Cardiac muscle cell (in vitro differentiated cells and primary cell): ENCODE results near the gene SERPINA3. TPM values are rescaled to one million over a fixed set of nuclear protein-coding genes. Genes with fewer than 3 reads are reported as not detected.
"Not testable (repeated sequence)": the region's sequence is repeated elsewhere in the genome, so short reads cannot be mapped to it uniquely, and the experiment has no call there.

ENCODE experiments used
- DNase-seq, 2 donors: peaks; one replicate each; pipeline versions ENCODE4 v3.0.0 to v3.0.0-alpha.2; 2010 to 2017; ENCODE audit warnings: low read depth in 1 of 2, low spot score in 1 of 2
- H3K27ac ChIP-seq: fragments of 200-600 bp; sonication (generic); 2 replicates; pipeline ENCODE4 v1.5.1; 2016
- H3K27me3 ChIP-seq: fragments of 200-600 bp; sonication (generic); 2 replicates; pipeline ENCODE4 v1.6.0; 2016; ENCODE audit warnings: control low read depth
- H3K36me3 ChIP-seq: fragments of 200-600 bp; sonication (generic); 2 replicates; pipeline ENCODE4 v1.5.1; 2016; ENCODE audit warnings: control low read depth
- H3K4me1 ChIP-seq: fragments of 200-600 bp; sonication (generic); 2 replicates; pipeline ENCODE4 v1.8.1; 2017; ENCODE audit warnings: low read depth, mild to moderate bottlenecking, mixed run types
- H3K4me3 ChIP-seq: fragments of 200-600 bp; sonication (generic); 2 replicates; pipeline ENCODE4 v1.5.1; 2016; ENCODE audit warnings: mild to moderate bottlenecking
- H3K9me3 ChIP-seq: fragments of 200-600 bp; sonication (generic); 2 replicates; pipeline ENCODE4 v1.5.1; 2017; ENCODE audit warnings: low read depth, mild to moderate bottlenecking, control low read depth
- CTCF ChIP-seq: IDR thresholded peaks from 2 replicates; pipeline ENCODE4 v1.5.1; 2012; ENCODE audit warnings: low read depth, mild to moderate bottlenecking, low read length
- polyA plus RNA-seq: library from polyadenylated mRNA; unstranded; fragments of >200 nt; fragmentation: Nextera tagmentation; extraction: Ambion mirVana; gene quantifications from 2 replicates; pipeline ENCODE4 v1.2.1, GENCODE V29; 2016
- total RNA-seq: library from RNA; depleted of rRNA; stranded (reverse); fragments of >200 nt; gene quantifications from 2 replicates; pipeline ENCODE4 v1.2.3, GENCODE V29; 2016

Gene SERPINA3
- total and polyA plus RNA-seq, 2 experiments from 2014 or later, result 0.31 TPM; not detected in 1

- no peak for TF ChIP-seq CTCF
- Histone ChIP-seq H3K36me3 (no peaks in the 10 kb centered on the region), H3K4me3 (no peak overlapping the region), H3K9me3 (no peaks in the 10 kb centered on the region), H3K27me3 (no peaks in the 10 kb centered on the region), H3K27ac (no peak overlapping the region), H3K4me1 (no peaks in the 10 kb centered on the region)
- DNase-seq, result no peak
Measured at GRCh38 chr14:94602722-94603121, 9.5 kb upstream of the SERPINA3 start.

GRCh38 chr14:94605361-94605760 lies 6.8 kb upstream of the SERPINA3 start:
- Histone ChIP-seq H3K27ac (no peak overlapping the region), H3K27me3 (no peaks in the 10 kb centered on the region), H3K36me3 (no peaks in the 10 kb centered on the region), H3K9me3 (no peaks in the 10 kb centered on the region), H3K4me3 (no peak overlapping the region), H3K4me1 (no peaks in the 10 kb centered on the region)
- DNase-seq, result no peak
- TF ChIP-seq CTCF, result no peak

- H3K9me3 ChIP-seq, H3K27ac ChIP-seq, H3K4me3 ChIP-seq, H3K27me3 ChIP-seq, H3K36me3 ChIP-seq, H3K4me1 ChIP-seq, DNase-seq: not testable (repeated sequence)
Measured at GRCh38 chr14:94608966-94609365, 3.2 kb upstream of the SERPINA3 start.

GRCh38 chr14:94611179-94611578 lies 1.0 kb upstream of the SERPINA3 start:
- TF ChIP-seq CTCF, result no peak
- Histone ChIP-seq H3K36me3 (no peaks in the 10 kb centered on the region), H3K27me3 (no peaks in the 10 kb centered on the region), H3K4me1 (no peaks in the 10 kb centered on the region), H3K9me3 (no peaks in the 10 kb centered on the region), H3K27ac (no peak overlapping the region), H3K4me3 (no peak overlapping the region)
- no peak for DNase-seq

GRCh38 chr14:94612580-94613554 lies 676 bp downstream of the SERPINA3 start:
- Histone ChIP-seq H3K36me3 (no peaks in the 10 kb centered on the region), H3K4me3 (no peak overlapping the region), H3K9me3 (no peaks in the 10 kb centered on the region), H3K27me3 (no peaks in the 10 kb centered on the region), H3K4me1 (no peaks in the 10 kb centered on the region), H3K27ac (no peak overlapping the region)
- no peak for TF ChIP-seq CTCF
- peak in 1 of 2 donors; percentile 75 for DNase-seq
